HG02798 (cell line): ENCODE data around the gene TMEM117.

Source experiments
- ATAC-seq: cut with Tn5 transposase; IDR thresholded peaks from one replicate; pipeline ENCODE4 v1.9.1; 2021; ENCODE audit warnings: mild to moderate bottlenecking; ENCODE audit not compliant: unreplicated experiment, poor library complexity

The TMEM117 gene

DNA sequence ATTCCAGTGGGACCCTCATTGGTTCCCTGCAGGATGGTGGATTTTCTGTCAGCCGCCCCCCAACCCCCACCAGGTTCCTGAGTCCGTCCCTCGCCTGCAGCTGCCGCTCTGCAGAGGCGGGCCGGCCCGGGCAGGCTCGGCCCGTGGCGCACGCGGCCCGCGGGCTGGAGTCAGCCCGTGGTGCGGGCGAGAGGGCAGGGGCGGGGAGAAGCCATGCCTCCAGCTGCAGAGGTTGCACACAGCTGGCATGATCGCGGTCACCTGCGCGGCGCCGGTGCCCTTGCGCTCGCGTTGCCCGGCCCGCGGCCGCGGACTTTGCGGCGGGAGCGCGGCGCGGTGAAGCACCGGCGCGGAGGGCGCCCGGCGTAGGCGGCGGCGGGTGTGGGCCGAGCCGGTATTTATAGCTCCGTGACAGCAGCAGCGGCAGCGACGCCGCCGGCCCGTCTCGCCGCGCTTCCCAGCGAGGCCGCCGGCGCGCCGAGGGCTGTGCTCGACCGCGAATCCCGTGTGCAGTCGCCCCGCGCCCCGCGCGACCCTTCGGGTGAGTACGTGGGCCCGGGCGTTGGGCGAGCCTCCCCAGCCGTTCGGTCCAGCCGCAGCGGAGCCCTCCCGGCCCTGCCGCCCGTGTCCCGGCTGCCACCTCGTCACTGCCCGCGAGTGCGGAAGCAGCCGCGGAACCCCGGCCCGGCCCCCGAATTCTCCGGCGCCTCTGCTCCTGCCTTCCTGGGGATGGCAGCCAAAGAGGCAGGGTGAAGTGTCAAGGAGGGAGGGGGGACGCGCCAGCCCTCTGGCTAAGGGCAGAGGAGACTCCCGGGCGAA lies at the start of gene TMEM117:
TMEM117 (plus strand) TSS at position 426 of the 819 bp plus-strand sequence.
- ATAC-seq: peak; percentile 82

DNA sequence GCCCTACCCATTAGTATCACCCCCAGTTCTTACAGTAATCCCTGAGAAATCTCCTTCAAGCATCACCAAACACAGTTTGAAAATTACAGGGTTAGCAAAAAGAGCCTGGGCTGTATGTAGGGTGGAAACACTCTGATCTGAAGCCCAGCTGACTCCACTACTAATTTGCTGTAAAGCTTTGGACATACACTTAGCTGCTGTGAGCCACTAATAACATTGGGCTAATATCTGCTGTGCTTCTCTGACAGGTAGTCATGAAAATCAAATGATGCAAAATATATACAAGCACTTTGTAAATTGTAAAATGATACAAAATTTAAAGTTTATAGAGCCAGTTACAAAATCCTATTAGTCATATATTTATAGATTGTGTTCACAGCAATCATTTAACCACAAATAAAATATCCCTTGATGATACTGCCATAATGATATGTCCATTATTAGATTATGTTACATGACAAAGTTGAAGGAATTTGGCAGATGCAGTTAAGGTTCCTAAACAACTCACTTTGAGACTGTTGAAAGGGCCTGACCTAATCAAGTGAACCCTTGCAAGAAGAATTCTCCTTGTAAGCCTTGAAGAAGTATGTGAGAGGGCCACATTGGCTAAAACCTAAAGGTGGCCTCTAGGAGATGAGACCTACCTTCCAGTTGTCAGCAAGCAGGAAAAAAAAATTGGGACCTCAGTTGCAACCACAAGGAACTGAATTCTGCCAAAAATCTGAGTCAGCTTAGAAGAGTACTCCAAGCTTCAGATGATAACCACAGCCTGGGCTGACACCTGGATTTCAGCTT lies 48.8 kb upstream of the TMEM117 start:
- ATAC-seq: no peak

DNA sequence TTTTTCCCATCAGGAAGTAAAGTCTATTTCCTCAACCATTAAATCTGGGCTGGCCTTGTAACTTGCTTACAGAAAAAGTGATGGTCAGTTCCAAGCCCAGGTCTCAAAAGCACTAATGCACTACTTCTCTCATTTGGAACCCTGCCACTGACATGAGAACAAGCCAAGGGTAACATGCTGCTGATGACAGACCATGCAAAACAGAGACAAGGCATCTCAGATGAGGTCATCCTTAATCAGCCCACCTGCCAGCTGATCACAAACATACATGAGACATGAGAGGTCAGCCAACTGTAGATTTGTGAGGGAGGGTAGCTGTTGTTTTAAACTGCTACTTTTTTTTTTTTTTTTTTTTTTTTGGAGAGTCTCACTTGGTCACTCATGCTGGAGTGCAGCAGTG lies 45.9 kb upstream of the TMEM117 start:
- ATAC-seq: no peak

DNA sequence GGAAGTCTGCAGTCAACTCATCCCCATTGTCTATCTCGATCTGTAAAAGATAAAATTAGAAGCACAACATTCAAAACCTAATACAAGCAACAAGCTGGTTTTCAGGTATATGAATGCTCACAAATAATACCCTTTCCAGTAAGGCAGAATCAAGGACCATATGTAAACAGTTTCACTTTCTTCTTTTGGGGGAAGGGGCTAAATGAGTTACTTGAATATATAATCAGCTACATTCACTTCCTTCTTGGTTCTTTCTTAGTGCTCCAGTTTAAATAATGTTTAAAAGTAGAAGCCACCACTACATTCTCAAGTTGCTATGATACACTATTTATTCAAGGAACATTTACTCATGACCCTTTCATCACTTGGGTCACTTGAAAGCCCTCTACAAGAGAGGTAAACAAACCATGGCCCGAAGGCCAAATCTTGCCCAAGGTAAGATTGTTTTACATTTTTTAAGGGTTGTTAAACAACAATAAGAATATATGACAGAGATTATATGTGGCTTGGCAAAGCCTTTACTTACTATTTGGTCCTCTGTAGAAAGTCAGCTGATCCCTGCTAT lies 40.1 kb upstream of the TMEM117 start:
- no peak for ATAC-seq

DNA sequence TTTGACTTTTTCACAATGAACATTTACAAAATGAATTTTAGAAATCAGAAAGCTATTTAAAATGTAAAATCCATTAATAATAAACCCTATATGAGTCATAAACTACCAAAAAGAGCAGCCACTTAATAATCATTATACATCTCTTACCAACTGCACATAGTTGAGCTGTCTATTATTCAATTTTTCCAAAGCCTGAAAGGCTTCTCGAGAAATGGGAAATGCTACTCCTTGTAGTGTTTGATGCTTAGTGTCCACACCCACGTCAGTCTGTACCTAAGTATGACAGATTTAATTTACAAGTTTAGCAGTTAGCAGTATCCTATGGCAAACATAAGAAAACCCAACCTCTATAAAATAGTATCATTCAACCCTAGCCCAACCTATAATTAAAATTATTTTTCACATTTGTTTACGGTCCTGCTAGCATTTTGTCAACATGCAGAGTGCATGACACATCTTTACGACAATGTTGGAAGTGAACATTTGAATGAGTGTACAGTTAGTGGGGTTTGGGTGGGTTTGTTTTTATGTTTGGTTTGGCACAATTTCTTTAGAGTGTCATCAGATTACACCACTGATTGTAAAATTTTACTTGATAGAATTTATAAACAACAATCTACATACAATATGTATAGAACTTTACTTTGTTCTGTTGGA lies 38.2 kb upstream of the TMEM117 start:
- no peak for ATAC-seq

DNA sequence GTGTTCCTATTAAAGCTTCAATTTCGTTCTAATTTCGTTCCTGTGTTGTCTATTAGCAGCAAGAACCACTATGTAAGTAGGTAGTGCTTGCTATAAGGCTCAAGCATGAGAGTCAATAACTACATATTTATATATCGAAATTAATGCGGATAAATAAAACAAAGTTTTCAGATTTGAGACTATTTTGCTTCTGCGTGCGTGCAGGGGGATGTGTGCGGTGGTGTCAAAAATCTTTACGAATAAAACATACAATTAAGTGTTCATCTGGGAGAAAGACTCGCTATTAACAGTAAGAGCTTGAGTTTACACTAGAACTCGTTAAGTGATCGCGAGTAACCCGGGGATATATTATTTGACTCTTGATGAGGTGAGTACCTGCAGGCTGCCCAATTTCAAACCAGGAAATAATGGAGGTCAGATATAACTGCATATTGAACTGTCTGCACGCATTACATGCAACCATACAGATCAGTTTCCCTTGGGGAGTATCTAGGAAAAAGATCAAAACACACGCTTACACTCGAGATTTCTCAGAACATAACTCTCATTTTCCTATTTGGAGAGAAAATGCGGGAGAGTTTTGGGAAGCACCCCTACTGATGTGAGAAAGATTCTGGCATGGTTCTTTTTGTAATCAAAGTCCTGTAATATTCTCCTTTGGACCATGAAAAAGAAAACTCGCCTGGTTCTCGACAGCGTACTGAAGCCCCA lies 30.6 kb upstream of the TMEM117 start:
- no peak for ATAC-seq

DNA sequence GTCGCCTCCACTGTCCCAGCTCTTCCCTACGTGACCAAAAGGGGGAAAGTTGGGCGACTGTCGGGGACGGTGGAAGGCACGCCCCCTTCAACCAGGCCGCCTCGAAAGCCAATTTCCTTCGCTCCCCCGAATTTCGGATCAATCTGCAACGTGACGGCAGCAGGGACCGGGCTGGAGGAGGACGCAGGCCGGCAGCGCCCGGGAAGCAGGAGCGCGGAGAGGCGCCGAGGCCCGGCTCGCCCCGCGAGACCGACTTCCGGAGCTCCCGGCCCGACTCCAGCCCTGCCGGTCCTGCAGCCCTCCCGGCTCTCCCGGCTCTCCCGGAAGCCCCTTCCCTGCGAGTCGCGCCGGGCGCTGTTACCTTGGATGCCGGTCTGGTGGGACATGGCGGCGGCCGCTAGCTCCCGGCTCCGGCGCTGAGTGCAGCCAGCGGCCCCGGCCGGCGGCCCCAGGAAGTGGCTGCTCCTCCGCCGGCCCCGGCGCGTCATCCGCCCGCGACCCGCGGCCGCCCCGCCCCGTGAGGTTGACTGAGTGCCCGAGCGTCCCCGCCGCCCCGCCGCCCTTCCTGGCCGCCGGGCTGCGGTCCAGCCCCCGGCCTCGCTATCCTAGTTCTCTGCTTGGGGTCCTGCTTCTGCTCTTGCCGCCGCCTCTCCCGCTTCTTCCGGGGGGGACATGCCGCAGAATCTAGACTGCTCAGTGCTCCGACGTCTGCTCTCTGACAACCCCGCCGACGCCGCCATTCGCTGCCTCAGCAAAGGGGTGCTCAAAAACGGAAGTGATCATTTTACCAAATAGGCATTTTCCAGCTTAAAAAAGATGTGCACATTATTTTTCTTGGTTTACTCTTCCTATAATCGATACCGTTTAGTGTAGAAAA lies 29.8 kb upstream of the TMEM117 start, which contains the start of gene TWF1:
TWF1 (minus strand) TSS at position 458 of the 877 bp plus-strand sequence; CDS start at position 386, 72 bp downstream.
- peak; percentile 99 for ATAC-seq

DNA sequence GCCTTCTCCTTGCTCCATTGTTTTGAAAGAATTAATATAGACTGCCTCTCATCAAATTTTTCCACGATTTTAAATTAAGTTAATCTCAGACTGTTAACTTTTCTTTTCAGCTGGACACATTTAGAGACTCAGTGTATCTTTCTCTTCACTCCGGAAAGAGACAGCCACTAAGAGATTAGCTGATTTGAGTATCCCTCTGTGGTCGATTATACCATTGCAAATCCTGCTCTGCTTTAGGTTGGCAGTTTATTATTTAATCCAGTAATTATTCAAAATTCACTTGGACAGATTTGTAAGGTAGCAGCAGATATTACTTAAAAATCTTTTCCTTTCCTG lies 29.2 kb upstream of the TMEM117 start:
- no peak for ATAC-seq

DNA sequence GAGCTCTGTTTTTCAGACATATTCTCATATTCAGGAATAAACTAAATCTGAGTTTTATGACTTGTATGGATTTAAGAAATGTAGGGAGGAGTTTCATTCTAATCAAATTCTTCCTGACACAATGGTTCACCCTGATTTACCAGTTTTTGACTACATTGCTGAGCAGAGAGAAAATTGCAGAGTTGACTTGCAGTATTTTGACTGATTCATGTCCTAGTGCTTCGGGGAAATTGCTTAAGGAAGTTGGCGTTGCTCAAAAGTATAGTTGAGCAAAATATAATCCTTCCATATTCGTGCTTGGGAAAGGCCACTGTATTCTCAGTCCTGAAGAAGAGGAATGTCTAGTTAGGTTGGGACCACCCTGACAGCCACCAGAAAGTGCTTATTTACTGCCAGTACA lies 28.5 kb upstream of the TMEM117 start:
- no peak for ATAC-seq

DNA sequence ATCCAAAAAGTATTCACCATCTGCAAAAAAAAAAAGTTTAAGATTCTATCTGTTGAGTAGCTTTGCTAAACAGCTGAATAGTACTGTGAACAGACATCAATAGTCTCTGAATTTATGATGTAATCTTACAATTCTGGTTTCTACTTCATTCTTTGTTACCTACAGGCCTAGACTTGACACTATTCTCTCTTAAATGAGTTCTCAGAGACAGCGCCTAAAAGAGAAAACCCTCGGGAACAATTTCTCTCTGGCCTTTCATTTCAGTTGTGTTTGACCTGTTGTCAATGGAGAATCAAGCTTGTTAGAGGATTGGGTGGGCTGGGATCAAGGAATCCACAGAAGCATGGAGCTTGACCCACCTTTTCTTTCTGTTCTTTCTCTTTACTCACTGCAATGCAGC lies 23.8 kb upstream of the TMEM117 start:
- no peak for ATAC-seq

DNA sequence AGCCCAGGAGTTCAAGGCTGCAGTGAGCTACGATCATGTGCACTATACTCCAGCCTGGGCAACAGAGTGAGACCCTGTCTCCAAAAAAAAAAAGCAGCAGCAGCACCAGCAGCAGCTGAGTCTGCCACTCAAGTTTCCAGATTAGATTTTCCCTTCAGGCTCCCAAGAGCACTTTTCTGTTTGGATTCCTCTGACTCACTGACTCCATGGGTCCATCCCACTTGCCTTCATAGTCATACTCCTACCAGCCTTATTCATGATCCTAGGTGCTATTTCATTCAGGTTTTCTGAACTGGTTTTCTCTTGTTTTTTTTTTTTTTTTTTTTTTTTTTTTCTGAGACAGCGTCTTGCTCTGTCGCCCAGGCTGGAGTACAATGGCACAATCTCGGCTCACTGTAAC lies 23.0 kb upstream of the TMEM117 start:
- no peak for ATAC-seq

DNA sequence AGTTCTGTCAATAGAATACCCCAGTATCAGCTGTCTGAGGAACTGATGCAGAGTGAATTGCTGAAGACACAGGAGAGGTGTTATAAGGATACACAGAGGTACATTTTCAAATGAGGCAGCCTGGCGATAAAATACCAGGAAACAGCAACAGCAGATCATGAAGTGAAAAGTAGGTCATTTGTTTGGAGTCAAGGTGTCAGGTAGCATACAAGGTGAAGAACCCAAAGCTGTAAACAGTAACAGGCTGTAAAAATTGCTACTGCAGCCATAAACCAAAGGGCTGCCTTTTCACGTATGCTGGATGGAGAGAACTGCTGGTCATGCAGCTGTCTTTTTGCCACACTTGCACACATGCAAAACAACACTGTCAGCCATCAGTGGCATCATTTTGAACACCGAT lies 20.5 kb upstream of the TMEM117 start:
- ATAC-seq: no peak

DNA sequence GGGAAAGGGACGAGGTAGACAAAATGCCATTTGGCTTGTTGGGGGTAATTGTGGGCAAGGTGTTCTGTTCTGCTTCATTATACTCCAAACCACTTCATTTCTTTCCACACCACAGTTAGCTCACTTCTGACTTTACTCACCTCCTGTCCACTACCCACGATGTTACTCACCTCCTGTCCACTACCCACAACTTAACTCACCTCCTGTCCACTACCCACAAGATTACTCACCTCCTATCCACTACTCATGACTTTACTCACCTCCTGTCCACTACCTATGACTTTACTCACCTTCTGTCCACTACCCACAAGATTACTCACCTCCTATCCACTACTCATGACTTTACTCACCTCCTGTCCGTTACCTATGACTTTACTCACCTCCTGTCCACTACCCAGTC lies 19.7 kb upstream of the TMEM117 start:
- ATAC-seq: no peak

DNA sequence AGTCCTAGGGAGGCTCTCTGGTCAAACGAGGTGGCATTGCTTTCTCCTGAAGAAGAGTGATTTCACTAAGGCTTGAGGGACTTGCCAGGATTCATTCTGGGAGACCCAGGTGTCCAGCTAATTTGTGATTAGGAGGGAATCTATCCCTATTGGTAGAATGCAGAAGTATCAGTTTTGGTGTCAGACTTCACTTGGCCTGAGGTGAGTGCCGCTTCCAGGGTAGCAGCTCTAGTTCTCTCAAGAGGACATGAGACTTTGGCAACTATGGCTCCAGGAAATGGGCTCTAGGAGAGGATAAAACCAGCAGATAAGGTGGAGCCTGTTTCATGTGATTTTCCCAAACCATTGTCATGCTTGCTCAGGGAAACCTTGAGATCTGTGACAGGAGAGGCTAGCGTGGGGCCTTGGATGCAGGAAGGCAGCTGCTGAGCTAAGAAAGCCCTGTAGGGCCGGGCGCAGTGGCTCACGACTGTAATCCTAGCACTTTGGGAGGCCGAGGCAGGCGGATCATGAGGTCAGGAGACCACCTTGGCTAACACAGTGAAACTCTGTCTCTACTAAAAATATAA lies 11.6 kb upstream of the TMEM117 start:
- ATAC-seq: no peak

DNA sequence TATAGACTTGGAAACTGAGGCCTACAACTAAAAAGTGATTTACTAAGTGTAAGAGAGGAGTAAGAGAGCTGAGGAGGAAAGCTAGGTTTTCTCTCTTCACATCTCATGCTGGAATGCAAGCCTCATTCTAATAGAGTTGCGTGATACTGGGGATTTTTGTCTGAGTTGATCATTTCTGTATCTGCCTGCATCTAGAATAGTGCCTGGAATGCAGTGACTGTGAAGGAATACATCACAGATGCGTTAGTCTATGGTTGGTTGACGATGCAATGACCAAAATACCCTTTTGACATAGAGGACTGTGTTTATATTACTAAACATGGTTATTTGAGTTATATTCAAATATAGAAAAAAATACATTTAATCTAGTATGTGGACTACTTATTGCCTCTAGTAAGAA lies 9.2 kb upstream of the TMEM117 start:
- ATAC-seq: no peak

DNA sequence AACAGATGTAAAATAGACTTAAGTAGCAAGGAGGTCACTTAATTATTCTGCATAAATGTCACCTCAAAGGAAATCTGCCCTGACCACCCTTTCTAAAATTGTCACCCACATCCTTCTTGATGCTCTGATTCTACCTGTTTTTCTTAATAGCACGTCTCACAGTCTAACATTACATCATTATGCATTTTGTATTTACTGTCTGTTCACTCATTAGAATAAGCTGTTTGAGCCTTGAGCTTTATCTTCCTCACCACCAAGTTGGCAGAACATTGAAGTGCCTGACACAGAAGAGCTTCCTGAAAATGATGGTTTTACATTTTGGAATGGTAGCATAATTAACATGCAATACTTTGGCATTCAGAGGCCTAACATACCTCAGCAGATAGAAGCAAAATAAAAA lies 8.8 kb upstream of the TMEM117 start:
- no peak for ATAC-seq

DNA sequence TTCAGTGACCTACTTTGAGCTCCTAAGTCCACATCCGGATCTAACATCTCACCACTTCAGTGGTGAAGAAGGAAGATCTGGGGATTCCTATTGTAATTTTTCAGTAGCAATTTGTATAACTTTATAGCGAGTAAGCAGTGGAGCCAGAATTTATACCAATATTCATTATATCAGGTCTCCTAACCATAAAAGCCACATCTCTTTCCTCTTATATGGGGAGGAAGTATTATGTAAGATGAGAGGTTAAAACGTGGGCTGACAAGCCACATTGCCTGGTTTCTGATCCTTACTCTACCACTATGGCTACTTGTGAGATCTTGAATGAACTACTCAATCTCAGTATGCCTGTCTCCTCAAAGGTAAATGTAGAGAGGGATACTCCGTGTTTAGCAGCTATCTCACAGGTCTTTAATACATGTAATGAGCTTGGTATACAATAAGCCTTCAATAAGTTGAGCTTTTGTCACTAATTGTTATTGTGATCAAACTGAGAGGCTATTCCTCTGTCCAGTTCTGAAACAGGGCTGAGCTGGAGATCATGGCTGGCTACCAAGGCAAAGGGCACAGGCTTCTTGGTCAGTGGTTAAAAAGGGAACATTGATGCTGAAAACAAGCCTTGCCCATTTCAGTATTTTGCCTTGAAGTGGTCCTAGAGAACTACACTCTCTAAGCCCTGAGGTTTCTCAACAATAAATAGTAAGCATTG lies 3.3 kb upstream of the TMEM117 start:
- no peak for ATAC-seq

DNA sequence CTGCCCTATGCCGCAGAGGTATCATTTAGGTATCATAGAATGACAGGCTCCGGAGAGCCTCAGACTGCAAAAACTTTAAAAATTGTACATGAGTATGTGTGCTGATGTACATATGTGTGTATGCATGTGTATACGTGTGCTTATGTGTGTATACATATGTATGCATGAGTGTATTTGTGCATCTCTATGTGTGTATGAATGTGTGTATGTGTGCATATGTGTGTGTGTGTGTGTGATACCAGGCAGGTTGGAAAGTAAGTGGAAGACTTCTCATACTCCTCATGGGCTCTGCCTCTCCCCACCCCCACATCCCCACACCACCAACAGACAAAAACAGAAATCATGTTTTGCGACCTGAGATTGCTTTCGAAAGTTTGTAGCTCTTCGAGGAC lies 621 bp upstream of the TMEM117 start:
- peak; percentile 4 for ATAC-seq
